Measurements from ENCODE around the gene ME1. TPM values are rescaled to one million over a fixed set of nuclear protein-coding genes. Genes with fewer than 3 reads are reported as not detected.

Gene ME1
- total and polyA plus RNA-seq, 2 experiments from 2014 or later: 19.0 to 19.7 TPM

GRCh38 chr6:83202031-83202430, 228.8 kb downstream of the ME1 start:
- Histone ChIP-seq H3K4me1 (ENCODE audit: insufficient read depth) (no peaks in the 10 kb centered on the region), H3K79me2 (no peaks in the 10 kb centered on the region), H3K27ac (no peak overlapping the region), H3K4me2 (no peak overlapping the region), H4K20me1 (ENCODE audit: insufficient read depth, poor library complexity, severe bottlenecking) (no peaks in the 10 kb centered on the region), H3K27me3 (no peaks in the 10 kb centered on the region), H3K4me3 (no peak overlapping the region), H3K9me3 (ENCODE audit: low read depth) (no peaks in the 10 kb centered on the region), H2AFZ (no peak overlapping the region), H3K36me3 (replicated peaks; ENCODE audit: insufficient read depth, low read depth) (no peaks in the 10 kb centered on the region), H3K9me2 (replicated peaks; ENCODE audit: insufficient read depth) (no peaks in the 10 kb centered on the region)
- TF ChIP-seq EZH2phosphoT487 (IDR thresholded peaks at IDR 0.05; ENCODE audit: low read depth, severe bottlenecking, unreplicated experiment) (no peak), CTCF (IDR thresholded peaks at IDR 0.05; ENCODE audit: poor library complexity) (no peak), EZH2 (IDR thresholded peaks at IDR 0.05; ENCODE audit: borderline replicate concordance) (no peak)
- 83% methylated on average over 4 of the region's 4 CpGs for WGBS (ENCODE audit: low lambda C conversion rate, missing lambda C conversion rate)
- DNase-seq (ENCODE audit: low spot score): no peak

GRCh38 chr6:83199863-83200225, 231.0 kb downstream of the ME1 start:
- TF ChIP-seq CTCF (IDR thresholded peaks at IDR 0.05; ENCODE audit: poor library complexity) (no peak), EZH2 (IDR thresholded peaks at IDR 0.05; ENCODE audit: borderline replicate concordance) (no peak), EZH2phosphoT487 (IDR thresholded peaks at IDR 0.05; ENCODE audit: low read depth, severe bottlenecking, unreplicated experiment) (no peak)
- DNase-seq (ENCODE audit: low spot score): peak; percentile 40
- no peak overlapping the region for H3K4me2 ChIP-seq

GRCh38 chr6:83199173-83199862, 231.5 kb downstream of the ME1 start:
- no peak overlapping the region for H3K4me2 ChIP-seq
- no peaks in the 10 kb centered on the region for H3K36me3 ChIP-seq (replicated peaks; ENCODE audit: insufficient read depth, low read depth)
- peaks cover 8% of the 10 kb centered on the region for H3K4me1 ChIP-seq (ENCODE audit: insufficient read depth)
- H3K79me2 ChIP-seq: peaks cover 5% of the 10 kb centered on the region
- H4K20me1 ChIP-seq (ENCODE audit: insufficient read depth, poor library complexity, severe bottlenecking): no peaks in the 10 kb centered on the region
- no peak for DNase-seq (ENCODE audit: low spot score)
- TF ChIP-seq EZH2 (IDR thresholded peaks at IDR 0.05; ENCODE audit: borderline replicate concordance): no peak
- TF ChIP-seq CTCF (IDR thresholded peaks at IDR 0.05; ENCODE audit: poor library complexity): no peak
- TF ChIP-seq EZH2phosphoT487 (IDR thresholded peaks at IDR 0.05; ENCODE audit: low read depth, severe bottlenecking, unreplicated experiment): no peak
- H2AFZ ChIP-seq: no peak overlapping the region
- H3K9me3 ChIP-seq (ENCODE audit: low read depth): no peaks in the 10 kb centered on the region
- peak overlapping the region; percentile 33 for H3K27ac ChIP-seq
- H3K9me2 ChIP-seq (replicated peaks; ENCODE audit: insufficient read depth): no peaks in the 10 kb centered on the region
- WGBS (ENCODE audit: low lambda C conversion rate, missing lambda C conversion rate): 95% methylated on average over 5 of the region's 5 CpGs
- H3K27me3 ChIP-seq: no peaks in the 10 kb centered on the region
- H3K4me3 ChIP-seq: no peak overlapping the region

More at GRCh38 chr6:83199863-83200225, 231.0 kb downstream of the ME1 start:
- Histone ChIP-seq H3K9me3 (ENCODE audit: low read depth) (no peaks in the 10 kb centered on the region), H3K4me3 (no peak overlapping the region), H2AFZ (no peak overlapping the region), H3K27me3 (no peaks in the 10 kb centered on the region), H3K9me2 (replicated peaks; ENCODE audit: insufficient read depth) (no peaks in the 10 kb centered on the region), H3K79me2 (peaks cover 3% of the 10 kb centered on the region), H3K27ac (no peak overlapping the region), H4K20me1 (ENCODE audit: insufficient read depth, poor library complexity, severe bottlenecking) (no peaks in the 10 kb centered on the region), H3K36me3 (replicated peaks; ENCODE audit: insufficient read depth, low read depth) (no peaks in the 10 kb centered on the region), H3K4me1 (ENCODE audit: insufficient read depth) (peaks cover 2% of the 10 kb centered on the region)
- 85% methylated on average over 2 of the region's 2 CpGs for WGBS (ENCODE audit: low lambda C conversion rate, missing lambda C conversion rate)
